ENCODE results near the gene ABHD14A.
"Not testable (repeated sequence)": the region's sequence is repeated elsewhere in the genome, so short reads cannot be mapped to it uniquely, and the experiment has no call there.

ABHD14A gene

DNA sequence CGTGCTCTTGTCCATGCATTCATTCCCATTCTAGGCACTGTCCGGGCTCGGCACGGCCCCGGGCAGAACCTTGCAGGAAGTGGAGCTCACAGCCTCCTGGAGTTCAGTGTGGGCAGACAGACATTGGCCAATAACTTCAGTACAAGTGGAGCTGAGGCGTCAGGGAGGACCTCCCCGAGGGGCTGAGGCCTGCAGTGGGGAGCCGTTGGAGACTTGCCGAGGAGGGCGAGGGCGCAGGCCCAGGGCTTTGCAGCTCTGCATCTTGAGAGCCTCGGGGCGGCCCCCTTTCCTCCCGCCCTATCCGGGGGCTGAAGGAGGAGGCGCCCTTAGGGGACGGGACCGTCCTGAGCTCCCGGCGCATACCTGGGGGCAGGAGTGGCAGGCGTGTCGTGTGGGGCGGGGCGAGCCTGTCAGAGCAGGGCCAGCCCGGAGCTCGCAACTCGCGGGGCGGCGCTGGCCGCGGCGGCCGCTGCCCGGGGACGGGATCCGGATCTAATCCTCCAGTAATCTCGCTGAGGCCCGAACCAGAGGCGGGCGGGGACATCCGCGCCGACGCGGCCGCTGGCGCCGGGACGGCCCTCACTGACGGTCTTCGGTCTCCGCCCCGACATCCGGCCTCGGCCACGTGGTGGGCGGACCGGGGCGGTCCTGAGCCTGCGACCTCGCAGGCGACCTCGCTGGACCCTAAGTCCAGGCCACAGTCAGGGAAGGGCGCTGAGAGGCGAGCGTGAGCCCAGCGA is 8.1 kb downstream of the ABHD14A start, which contains the start of gene ACY1:
Gene ACY1 (plus strand): TSS at position 698 of the 740 bp plus-strand sequence. CDS start 530 bp downstream, outside the sequence.
- H3K27me3 ChIP-seq (ENCODE audit: control insufficient read depth, insufficient read depth, low read length), result no peaks in the 10 kb centered on the region
- peak within 1 kb of the TSS; percentile 40 for H3K9ac ChIP-seq (ENCODE audit: low read length)
- H3K4me1 ChIP-seq (ENCODE audit: control insufficient read depth, insufficient read depth, low read length), result peaks cover 17% of the 10 kb centered on the region
- no peaks in the 10 kb centered on the region for H3K36me3 ChIP-seq (ENCODE audit: control insufficient read depth, insufficient read depth, low read length)
- no peaks in the 10 kb centered on the region for H3K9me3 ChIP-seq (ENCODE audit: control insufficient read depth, insufficient read depth, low read depth, low read length)
- H3K4me3 ChIP-seq (ENCODE audit: low read depth, low read length), result peak within 1 kb of the TSS; percentile 78
- peak within 1 kb of the TSS; percentile 76; the same call in 1 of the 2 replicates for H3K27ac ChIP-seq (ENCODE audit: low read depth, low read length)

DNA sequence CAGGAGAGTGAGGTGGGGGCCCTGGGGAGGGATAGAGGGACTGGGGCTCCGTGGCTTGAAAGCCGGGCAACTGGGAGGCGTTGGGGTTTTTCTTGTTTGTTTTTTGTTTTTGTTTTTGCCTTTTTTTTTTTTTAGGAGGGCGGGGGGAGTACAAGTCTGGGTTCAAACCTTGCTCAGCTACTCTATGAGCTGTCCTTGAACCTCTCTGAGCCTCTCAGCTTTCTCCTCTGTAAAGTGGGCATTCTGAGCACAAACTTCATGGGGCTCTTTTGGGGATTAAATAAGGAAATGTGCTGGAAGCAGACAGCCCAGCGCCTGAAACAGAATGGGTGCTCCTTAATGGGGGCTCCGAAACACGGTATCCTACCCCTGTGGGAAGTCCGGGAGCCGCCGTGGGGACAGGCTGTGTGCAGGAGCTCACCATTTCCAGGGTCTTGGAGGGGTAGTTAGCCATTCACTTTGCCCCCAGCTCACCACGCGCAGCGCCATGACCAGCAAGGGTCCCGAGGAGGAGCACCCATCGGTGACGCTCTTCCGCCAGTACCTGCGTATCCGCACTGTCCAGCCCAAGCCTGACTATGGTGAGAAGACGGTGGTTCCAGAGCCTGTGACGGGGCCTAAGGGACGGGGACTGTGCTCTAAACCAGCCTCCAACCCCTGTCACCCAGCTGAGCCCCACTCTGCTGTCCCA is 8.9 kb downstream of the ABHD14A start:
- H3K4me3 ChIP-seq (ENCODE audit: low read depth, low read length), result peak overlapping the region; percentile 78
- peak overlapping the region; percentile 40 for H3K9ac ChIP-seq (ENCODE audit: low read length)
- no peaks in the 10 kb centered on the region for H3K36me3 ChIP-seq (ENCODE audit: control insufficient read depth, insufficient read depth, low read length)
- peaks cover 20% of the 10 kb centered on the region for H3K4me1 ChIP-seq (ENCODE audit: control insufficient read depth, insufficient read depth, low read length)
- H3K27ac ChIP-seq (ENCODE audit: low read depth, low read length), result peak overlapping the region; percentile 76; the same call in 1 of the 2 replicates
- no peaks in the 10 kb centered on the region for H3K27me3 ChIP-seq (ENCODE audit: control insufficient read depth, insufficient read depth, low read length)
- no peaks in the 10 kb centered on the region for H3K9me3 ChIP-seq (ENCODE audit: control insufficient read depth, insufficient read depth, low read depth, low read length)

DNA sequence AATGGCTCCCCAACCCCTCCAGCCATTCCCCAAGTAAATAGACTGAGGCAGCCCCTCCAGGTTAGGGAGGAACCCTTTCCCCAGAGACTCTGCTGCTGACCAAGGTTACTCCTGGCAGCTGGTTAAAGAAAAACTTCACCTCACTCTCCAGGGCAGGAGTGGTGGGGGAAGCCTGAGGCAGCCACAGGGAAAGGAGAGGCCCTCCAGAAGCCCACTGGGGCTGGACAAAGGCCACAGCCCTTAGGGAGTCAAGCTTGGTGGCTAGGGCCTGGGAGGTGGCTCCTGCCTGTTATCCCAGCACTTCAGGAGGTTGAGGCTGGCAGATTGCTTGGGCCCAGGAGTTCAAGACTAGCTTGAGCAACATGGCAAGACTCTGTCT is 9.4 kb downstream of the ABHD14A start:
- H3K27ac ChIP-seq (ENCODE audit: low read depth, low read length), result no peak overlapping the region

DNA sequence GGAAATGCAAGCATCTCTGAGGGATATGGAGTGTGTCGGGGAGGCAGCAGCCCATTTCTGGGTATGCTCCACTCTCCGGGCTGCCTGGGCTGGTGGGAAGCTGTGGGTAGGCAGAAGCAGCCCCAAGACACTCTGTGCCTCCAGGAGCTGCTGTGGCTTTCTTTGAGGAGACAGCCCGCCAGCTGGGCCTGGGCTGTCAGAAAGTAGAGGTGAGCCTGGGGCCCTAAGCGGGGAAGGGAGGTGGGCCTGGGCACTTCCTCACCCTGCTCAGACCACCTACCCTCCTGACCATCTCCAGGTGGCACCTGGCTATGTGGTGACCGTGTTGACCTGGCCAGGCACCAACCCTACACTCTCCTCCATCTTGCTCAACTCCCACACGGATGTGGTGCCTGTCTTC is 10.2 kb downstream of the ABHD14A start:
- H3K9me3 ChIP-seq (ENCODE audit: control insufficient read depth, insufficient read depth, low read depth, low read length), result no peaks in the 10 kb centered on the region
- H3K4me1 ChIP-seq (ENCODE audit: control insufficient read depth, insufficient read depth, low read length), result peaks cover 20% of the 10 kb centered on the region
- no peak overlapping the region for H3K27ac ChIP-seq (ENCODE audit: low read depth, low read length)
- H3K4me3 ChIP-seq (ENCODE audit: low read depth, low read length), result no peak overlapping the region
- no peaks in the 10 kb centered on the region for H3K27me3 ChIP-seq (ENCODE audit: control insufficient read depth, insufficient read depth, low read length)
- H3K9ac ChIP-seq (ENCODE audit: low read length), result no peak overlapping the region
- H3K36me3 ChIP-seq (ENCODE audit: control insufficient read depth, insufficient read depth, low read length), result no peaks in the 10 kb centered on the region

More for the DNA sequence above, 9.4 kb downstream of the ABHD14A start:
- H3K9ac ChIP-seq (ENCODE audit: low read length), result peak overlapping the region; percentile 40
- H3K9me3 ChIP-seq (ENCODE audit: control insufficient read depth, insufficient read depth, low read depth, low read length), result no peaks in the 10 kb centered on the region
- H3K4me1 ChIP-seq (ENCODE audit: control insufficient read depth, insufficient read depth, low read length), result peaks cover 20% of the 10 kb centered on the region
- no peaks in the 10 kb centered on the region for H3K27me3 ChIP-seq (ENCODE audit: control insufficient read depth, insufficient read depth, low read length)
- H3K36me3 ChIP-seq (ENCODE audit: control insufficient read depth, insufficient read depth, low read length), result no peaks in the 10 kb centered on the region
- peak overlapping the region; percentile 78; the same call in 1 of the 2 replicates for H3K4me3 ChIP-seq (ENCODE audit: low read depth, low read length)

DNA sequence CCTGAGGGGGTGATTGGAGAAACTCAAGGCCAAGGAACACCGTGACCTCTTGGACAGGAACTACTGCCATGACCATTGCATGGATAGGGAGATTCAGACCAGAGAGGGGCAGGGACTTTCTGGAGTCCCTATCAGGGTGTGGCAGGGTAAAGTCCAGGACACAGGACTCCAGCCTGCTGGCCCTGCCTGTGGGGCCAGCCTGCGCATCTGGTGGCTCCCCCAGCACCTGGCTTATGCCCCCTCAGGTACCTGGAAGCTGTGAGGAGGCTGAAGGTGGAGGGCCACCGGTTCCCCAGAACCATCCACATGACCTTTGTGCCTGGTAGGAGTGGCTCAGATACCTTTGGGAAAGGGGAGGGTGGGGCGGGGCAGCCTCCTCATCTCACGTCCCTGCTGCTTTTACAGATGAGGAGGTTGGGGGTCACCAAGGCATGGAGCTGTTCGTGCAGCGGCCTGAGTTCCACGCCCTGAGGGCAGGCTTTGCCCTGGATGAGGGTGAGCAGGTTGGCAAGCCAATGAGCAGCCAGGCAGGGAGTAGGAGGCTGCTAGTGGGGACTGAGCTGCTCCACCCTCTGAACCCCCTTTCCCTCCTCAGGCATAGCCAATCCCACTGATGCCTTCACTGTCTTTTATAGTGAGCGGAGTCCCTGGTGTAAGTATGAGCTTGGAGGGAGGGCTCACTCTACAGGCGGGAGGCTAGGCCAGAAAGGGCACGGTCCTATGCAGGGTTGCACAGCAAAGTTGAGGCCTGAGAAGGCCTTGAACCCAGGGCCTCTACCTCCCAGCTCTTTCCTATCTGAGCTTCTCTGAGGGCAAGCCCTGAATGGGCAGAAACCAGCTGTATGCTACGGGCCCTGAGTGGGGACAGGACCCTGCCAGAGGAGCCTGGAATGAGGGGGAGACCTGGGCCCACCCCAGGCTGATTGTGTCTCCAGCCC is 11.4 kb downstream of the ABHD14A start:
- Histone ChIP-seq H3K36me3 (ENCODE audit: control insufficient read depth, insufficient read depth, low read length) (peaks cover under 1% of the 10 kb centered on the region; the same call in 1 of the 2 replicates), H3K4me3 (ENCODE audit: low read depth, low read length) (no peak overlapping the region), H3K4me1 (ENCODE audit: control insufficient read depth, insufficient read depth, low read length) (peaks cover 20% of the 10 kb centered on the region), H3K9ac (ENCODE audit: low read length) (no peak overlapping the region), H3K27ac (ENCODE audit: low read depth, low read length) (no peak overlapping the region), H3K27me3 (ENCODE audit: control insufficient read depth, insufficient read depth, low read length) (no peaks in the 10 kb centered on the region), H3K9me3 (ENCODE audit: control insufficient read depth, insufficient read depth, low read depth, low read length) (no peaks in the 10 kb centered on the region)

DNA sequence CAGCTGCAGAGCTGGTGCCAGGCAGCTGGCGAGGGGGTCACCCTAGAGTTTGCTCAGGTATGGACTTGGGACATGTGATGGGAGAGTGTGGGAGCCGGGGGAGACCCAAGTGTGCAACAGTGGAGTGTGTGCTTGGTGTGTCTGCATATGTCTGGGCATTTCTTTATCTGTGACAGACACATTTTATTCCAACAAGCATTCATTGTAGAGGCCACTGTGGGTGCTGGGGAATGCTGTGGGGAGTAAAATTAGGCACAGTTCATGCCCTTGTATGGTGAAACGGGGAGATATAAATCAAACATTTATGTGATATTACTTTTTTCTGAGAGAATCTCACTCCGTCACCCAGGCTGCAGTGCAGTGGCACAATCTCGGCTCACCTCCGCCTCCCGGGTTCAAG is 12.7 kb downstream of the ABHD14A start:
- H3K4me3 ChIP-seq (ENCODE audit: low read depth, low read length), result no peak overlapping the region
- H3K9ac ChIP-seq (ENCODE audit: low read length), result no peak overlapping the region
- peaks cover 13% of the 10 kb centered on the region for H3K36me3 ChIP-seq (ENCODE audit: control insufficient read depth, insufficient read depth, low read length)
- H3K27ac ChIP-seq (ENCODE audit: low read depth, low read length), result no peak overlapping the region
- no peaks in the 10 kb centered on the region for H3K9me3 ChIP-seq (ENCODE audit: control insufficient read depth, insufficient read depth, low read depth, low read length)
- H3K4me1 ChIP-seq (ENCODE audit: control insufficient read depth, insufficient read depth, low read length), result peaks cover 18% of the 10 kb centered on the region
- H3K27me3 ChIP-seq (ENCODE audit: control insufficient read depth, insufficient read depth, low read length), result no peaks in the 10 kb centered on the region

DNA sequence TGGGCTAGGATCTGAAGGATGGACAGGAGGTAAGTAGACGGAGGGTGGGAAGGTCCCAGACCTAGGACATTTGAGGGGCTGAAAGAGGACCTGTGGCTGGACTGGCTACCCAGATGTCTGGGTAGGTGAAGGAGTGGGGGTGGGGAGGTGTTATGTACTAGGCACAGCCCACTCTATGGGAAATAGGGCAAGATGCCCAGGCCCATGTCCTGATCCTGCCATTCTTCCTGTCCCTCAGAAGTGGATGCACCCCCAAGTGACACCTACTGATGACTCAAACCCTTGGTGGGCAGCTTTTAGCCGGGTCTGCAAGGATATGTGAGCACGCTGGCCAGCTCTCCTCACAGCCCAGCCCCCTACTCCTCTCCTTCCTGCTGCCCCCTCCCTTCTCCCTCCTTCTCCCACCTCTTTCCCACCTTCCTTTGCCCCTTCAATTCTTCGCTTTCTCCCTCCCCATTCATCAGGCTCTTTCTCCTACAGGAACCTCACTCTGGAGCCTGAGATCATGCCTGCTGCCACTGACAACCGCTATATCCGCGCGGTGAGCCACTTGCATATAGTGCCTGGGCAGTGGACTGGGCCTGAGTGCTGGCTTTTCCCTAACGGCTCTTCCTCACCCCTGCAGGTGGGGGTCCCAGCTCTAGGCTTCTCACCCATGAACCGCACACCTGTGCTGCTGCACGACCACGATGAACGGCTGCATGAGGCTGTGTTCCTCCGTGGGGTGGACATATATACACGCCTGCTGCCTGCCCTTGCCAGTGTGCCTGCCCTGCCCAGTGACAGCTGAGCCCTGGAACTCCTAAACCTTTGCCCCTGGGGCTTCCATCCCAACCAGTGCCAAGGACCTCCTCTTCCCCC is 13.7 kb downstream of the ABHD14A start:
- no peak overlapping the region for H3K4me3 ChIP-seq (ENCODE audit: low read depth, low read length)
- H3K27me3 ChIP-seq (ENCODE audit: control insufficient read depth, insufficient read depth, low read length), result no peaks in the 10 kb centered on the region
- peaks cover 21% of the 10 kb centered on the region for H3K36me3 ChIP-seq (ENCODE audit: control insufficient read depth, insufficient read depth, low read length)
- H3K9ac ChIP-seq (ENCODE audit: low read length), result no peak overlapping the region
- H3K4me1 ChIP-seq (ENCODE audit: control insufficient read depth, insufficient read depth, low read length), result peaks cover 13% of the 10 kb centered on the region
- no peak overlapping the region for H3K27ac ChIP-seq (ENCODE audit: low read depth, low read length)
- no peaks in the 10 kb centered on the region for H3K9me3 ChIP-seq (ENCODE audit: control insufficient read depth, insufficient read depth, low read depth, low read length)

DNA sequence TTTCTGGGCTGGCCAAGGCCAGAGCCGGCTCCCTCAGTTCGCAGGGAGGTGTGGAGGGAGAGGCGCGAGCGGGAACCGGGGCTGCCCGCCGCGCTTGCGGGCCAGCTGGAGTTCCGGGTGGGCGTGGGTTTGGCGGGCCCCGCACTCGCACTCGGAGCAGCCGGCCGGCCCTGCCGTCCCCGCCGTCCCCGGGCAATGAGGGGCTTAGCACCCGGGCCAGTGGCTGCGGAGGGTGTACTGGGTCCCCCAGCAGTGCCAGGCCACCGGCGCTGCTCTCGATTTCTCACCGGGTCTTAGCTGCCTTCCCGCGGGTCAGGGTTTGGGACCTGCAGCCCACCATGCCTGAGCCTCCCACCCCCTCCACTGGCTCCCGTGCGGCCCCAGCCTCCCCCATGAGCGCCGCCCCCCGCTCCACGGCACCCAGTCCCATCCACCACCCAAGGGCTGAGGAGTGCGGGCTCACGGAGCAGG is 15.7 kb downstream of the ABHD14A start:
- H3K27ac ChIP-seq (ENCODE audit: low read depth, low read length); H3K4me3 ChIP-seq (ENCODE audit: low read depth, low read length); H3K9me3 ChIP-seq (ENCODE audit: control insufficient read depth, insufficient read depth, low read depth, low read length); H3K27me3 ChIP-seq (ENCODE audit: control insufficient read depth, insufficient read depth, low read length); H3K9ac ChIP-seq (ENCODE audit: low read length): not testable (repeated sequence)
- peaks cover 12% of the 10 kb centered on the region for H3K4me1 ChIP-seq (ENCODE audit: control insufficient read depth, insufficient read depth, low read length)
- peaks cover 42% of the 10 kb centered on the region for H3K36me3 ChIP-seq (ENCODE audit: control insufficient read depth, insufficient read depth, low read length)

DNA sequence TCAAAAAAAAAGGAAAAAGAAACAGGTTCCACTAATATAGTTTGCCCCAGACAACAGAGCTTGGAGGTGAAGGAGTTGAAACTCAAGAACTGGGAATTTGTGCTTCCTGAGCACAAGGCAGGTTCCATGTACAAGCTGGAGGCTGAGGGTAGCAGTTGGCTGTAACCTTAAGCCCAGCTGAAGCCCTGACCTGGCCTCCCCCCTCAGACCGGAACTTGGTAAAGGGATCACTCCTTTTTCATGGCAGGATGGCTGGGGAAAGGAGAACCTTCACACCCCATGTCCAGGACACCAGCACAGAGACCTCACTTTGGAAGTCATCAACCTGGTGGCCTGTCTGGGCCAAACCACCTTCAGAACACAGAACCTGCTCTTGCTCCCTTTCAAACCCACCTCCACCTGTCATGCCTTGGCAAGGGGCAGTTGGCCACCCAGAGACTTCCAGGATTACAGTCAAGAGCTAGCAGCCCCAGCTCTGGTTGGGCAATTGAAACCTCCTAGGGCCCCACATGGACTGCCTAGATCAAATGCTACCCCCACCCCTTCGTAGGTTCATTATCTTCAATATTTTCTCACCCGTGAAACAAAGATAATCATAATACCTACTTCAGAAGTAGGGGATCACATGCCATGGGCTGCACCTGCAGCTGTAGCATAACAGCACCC is 17.3 kb downstream of the ABHD14A start:
- H3K36me3 ChIP-seq (ENCODE audit: control insufficient read depth, insufficient read depth, low read length), result peaks cover 42% of the 10 kb centered on the region
- peak overlapping the region; percentile 62; the same call in 1 of the 2 replicates for H3K27ac ChIP-seq (ENCODE audit: low read depth, low read length)
- H3K4me3 ChIP-seq (ENCODE audit: low read depth, low read length), result no peak overlapping the region
- no peaks in the 10 kb centered on the region for H3K27me3 ChIP-seq (ENCODE audit: control insufficient read depth, insufficient read depth, low read length)
- no peaks in the 10 kb centered on the region for H3K9me3 ChIP-seq (ENCODE audit: control insufficient read depth, insufficient read depth, low read depth, low read length)
- H3K9ac ChIP-seq (ENCODE audit: low read length), result no peak overlapping the region
- H3K4me1 ChIP-seq (ENCODE audit: control insufficient read depth, insufficient read depth, low read length), result peaks cover 12% of the 10 kb centered on the region

Data from HUES6 (cell line).